Spleen (tissue), 11 donors: ENCODE measurements around the gene KCNJ9. TPM values are rescaled to one million over a fixed set of nuclear protein-coding genes. Genes with fewer than 3 reads are reported as not detected.

ENCODE experiments used
- DNase-seq: peaks from one replicate; pipeline ENCODE4 v3.0.0-alpha.2; 2020
- H3K27ac ChIP-seq, 8 donors: fragments of 200-600 bp; sonication (generic) in 7 of 8; 1 replicate in 4 of 8; 2 replicates in 4 of 8; pipeline versions ENCODE4 v1.5.0 to v1.8.0; 2016 to 2021; ENCODE audit warnings: inconsistent platforms in 4 of 8, mild to moderate bottlenecking in 4 of 8, moderate library complexity in 1 of 8
- H3K27me3 ChIP-seq, 7 donors: fragments of 200-600 bp; sonication (generic) in 6 of 7; replicated peaks in 1 of 7; 1 replicate in 4 of 7; 2 replicates in 3 of 7; pipeline versions ENCODE4 v1.5.0 to v1.8.0; 2016 to 2021; ENCODE audit warnings: inconsistent platforms in 3 of 7, mild to moderate bottlenecking in 1 of 7
- H3K36me3 ChIP-seq, 6 donors: fragments of 200-600 bp; sonication (generic) in 5 of 6; 1 replicate in 4 of 6; 2 replicates in 2 of 6; pipeline versions ENCODE4 v1.5.0 to v1.8.0; 2016 to 2021; ENCODE audit warnings: inconsistent platforms in 2 of 6
- H3K4me1 ChIP-seq, 6 donors: fragments of 200-600 bp; sonication (generic) in 5 of 6; 1 replicate in 3 of 6; 2 replicates in 3 of 6; pipeline versions ENCODE4 v1.5.0 to v1.8.0; 2016 to 2021; ENCODE audit warnings: inconsistent platforms in 3 of 6
- H3K4me3 ChIP-seq, 8 donors: fragments of 200-600 bp; sonication (generic) in 7 of 8; 1 replicate in 4 of 8; 2 replicates in 4 of 8; pipeline versions ENCODE4 v1.5.0 to v1.8.0; 2016 to 2021; ENCODE audit warnings: inconsistent platforms in 4 of 8, mild to moderate bottlenecking in 4 of 8, moderate library complexity in 2 of 8
- H3K9me3 ChIP-seq, 8 donors: fragments of 200-600 bp; sonication (generic) in 7 of 8; 1 replicate in 4 of 8; 2 replicates in 4 of 8; pipeline versions ENCODE4 v1.5.0 to v1.8.0; 2016 to 2021; ENCODE audit warnings: inconsistent platforms in 4 of 8
- POLR2A ChIP-seq, 3 donors: fragments of 450-650 bp; IDR thresholded peaks; one replicate each; pipeline ENCODE4 v1.5.1; 2017; ENCODE audit warnings: antibody characterized with exemption in 3 of 3, mild to moderate bottlenecking in 1 of 3
- POLR2AphosphoS5 ChIP-seq, 3 donors: sonication (generic); formaldehyde crosslinking; IDR thresholded peaks; one replicate each; pipeline ENCODE4 v1.5.1; 2017; ENCODE audit warnings: antibody characterized with exemption in 3 of 3
- WGBS, 5 donors: extraction: QIAGEN DNeasy Blood & Tissue Kit in 3 of 5; methylation state at CpG; one replicate each; pipeline versions ENCODE4 v1.1.5 to v1.1.7; 2013 to 2018; 5-methylcytosine and 5-hydroxymethylcytosine counted together
- intact Hi-C: fragments of 100-400 bp; cut with DNase I; formaldehyde crosslinking; loops from one replicate; pipeline ENCODE4 v1.15.0; 2023; ENCODE audit warnings: low total_unique reads
- polyA plus RNA-seq, 3 donors: library from polyadenylated mRNA; stranded (reverse); fragments of 200-250 nt; gene quantifications; one replicate each; pipeline ENCODE4 v1.2.1, GENCODE V29; 2013
- total RNA-seq, 7 donors: library from RNA; depleted of rRNA in 3 of 7; stranded (reverse); fragments of >200 nt in 3 of 7; fragmentation: NEBNext Ultra II Directional in 4 of 7; extraction: Animal tissue kit (Norgen Biotek cat#: 25700) in 4 of 7; gene quantifications; one replicate each; pipeline versions ENCODE4 v1.1.0 to v1.2.1, GENCODE V29; 2016 to 2021
- TF ChIP-seq, protein P1 (sequence below), 11 experiments: fragments of 200-600 bp in 7 of 11; fragments of 450-650 bp in 4 of 11; sonication (generic) in 4 of 11; IDR thresholded peaks in 8 of 11; conservative IDR thresholded peaks in 3 of 11; 1 replicate in 7 of 11; 2 replicates in 4 of 11; pipeline versions ENCODE4 v1.4.0 to v1.8.0; 2016 to 2021; ENCODE audit warnings: antibody characterized with exemption in 11 of 11, inconsistent platforms in 4 of 11, mild to moderate bottlenecking in 1 of 11
- donor health status: healthy with polysubstance abuse.
- donor health status: DM: no; HTN: no; CAD: no; lungs with moderate emphysema.
- donor health status: DM: no; HTN: no; CAD: no.
- donor health status: Bipolar disorder and iron deficiency.
- donor health status: healthy.
- donor health status: DM: no; HTN: no; CAD: no.
- donor health status: DM: yes; HTN: yes; CAD: no.

The KCNJ9 gene
- total and polyA plus RNA-seq, 10 donors: not detected

DNA sequence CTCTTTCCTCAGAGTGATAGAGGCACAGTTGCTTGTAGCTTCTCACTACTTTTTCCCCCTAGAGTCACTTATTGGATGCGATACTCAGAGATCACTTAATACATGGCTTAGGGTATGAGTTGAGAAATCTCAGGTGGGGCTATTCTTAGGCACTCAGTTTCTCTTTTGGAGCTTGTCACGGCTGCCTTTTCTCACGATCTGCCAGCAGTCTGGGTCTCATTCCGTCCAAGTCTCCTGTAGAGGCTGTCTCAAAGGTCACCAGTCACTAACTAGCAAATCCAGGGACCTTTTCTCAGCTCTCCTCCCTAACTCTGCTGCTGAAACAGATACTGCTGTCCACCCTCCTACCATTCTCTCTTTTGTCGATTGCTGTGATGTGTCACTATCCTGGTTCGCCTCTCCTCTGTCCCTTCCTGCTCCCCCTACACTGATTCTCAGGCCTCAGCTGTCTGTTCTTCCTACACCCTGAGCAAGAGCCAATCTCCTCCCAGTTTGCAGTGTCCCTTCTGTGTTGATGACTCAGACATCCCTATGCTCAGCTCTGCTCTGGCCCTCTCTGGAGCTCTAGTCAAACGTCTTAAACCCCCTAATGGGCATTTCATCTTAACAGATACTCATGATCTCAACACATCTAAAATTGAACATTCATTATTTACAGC is 46.7 kb downstream of the KCNJ9 start:
- no peak overlapping the region for H3K4me3 ChIP-seq
- peak; percentile 7 for DNase-seq
- no peaks in the 10 kb centered on the region for H3K36me3 ChIP-seq
- H3K27ac ChIP-seq: no peak overlapping the region
- H3K27me3 ChIP-seq: no peaks in the 10 kb centered on the region
- H3K9me3 ChIP-seq: no peaks in the 10 kb centered on the region
- no peaks in the 10 kb centered on the region for H3K4me1 ChIP-seq
- intact Hi-C loops: no loop called here
- no peak for TF ChIP-seq POLR2AphosphoS5 (IDR thresholded peaks at IDR 0.05)
- no peak for TF ChIP-seq POLR2A (IDR thresholded peaks at IDR 0.05)
- TF ChIP-seq, protein P1, sequence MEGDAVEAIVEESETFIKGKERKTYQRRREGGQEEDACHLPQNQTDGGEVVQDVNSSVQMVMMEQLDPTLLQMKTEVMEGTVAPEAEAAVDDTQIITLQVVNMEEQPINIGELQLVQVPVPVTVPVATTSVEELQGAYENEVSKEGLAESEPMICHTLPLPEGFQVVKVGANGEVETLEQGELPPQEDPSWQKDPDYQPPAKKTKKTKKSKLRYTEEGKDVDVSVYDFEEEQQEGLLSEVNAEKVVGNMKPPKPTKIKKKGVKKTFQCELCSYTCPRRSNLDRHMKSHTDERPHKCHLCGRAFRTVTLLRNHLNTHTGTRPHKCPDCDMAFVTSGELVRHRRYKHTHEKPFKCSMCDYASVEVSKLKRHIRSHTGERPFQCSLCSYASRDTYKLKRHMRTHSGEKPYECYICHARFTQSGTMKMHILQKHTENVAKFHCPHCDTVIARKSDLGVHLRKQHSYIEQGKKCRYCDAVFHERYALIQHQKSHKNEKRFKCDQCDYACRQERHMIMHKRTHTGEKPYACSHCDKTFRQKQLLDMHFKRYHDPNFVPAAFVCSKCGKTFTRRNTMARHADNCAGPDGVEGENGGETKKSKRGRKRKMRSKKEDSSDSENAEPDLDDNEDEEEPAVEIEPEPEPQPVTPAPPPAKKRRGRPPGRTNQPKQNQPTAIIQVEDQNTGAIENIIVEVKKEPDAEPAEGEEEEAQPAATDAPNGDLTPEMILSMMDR (IDR thresholded peaks at IDR 0.05 in 8 of 11, conservative IDR thresholded peaks at IDR 0.05 in 3 of 11): no peak
- WGBS, 5 donors: 72 to 87% (median 76%) methylated on average over 7 of the region's 7 CpGs

DNA sequence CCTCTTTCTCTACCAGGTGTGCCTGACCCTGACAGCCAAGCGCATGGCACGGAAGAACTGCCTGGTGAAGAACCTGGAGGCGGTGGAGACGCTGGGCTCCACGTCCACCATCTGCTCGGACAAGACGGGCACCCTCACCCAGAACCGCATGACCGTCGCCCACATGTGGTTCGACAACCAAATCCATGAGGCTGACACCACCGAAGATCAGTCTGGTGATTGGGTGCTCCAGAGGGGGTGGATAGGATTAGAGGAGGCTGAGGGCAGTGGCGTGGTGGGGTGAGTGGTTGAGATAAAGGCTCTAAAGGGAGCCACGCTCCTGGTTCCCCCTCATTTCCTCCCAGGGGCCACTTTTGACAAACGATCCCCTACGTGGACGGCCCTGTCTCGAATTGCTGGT is 47.3 kb downstream of the KCNJ9 start:
- TF ChIP-seq, protein P1 (IDR thresholded peaks at IDR 0.05 in 8 of 11, conservative IDR thresholded peaks at IDR 0.05 in 3 of 11): no peak
- TF ChIP-seq POLR2A (IDR thresholded peaks at IDR 0.05) (no peak), POLR2AphosphoS5 (IDR thresholded peaks at IDR 0.05) (no peak)
- H3K4me1 ChIP-seq: no peaks in the 10 kb centered on the region
- no peaks in the 10 kb centered on the region for H3K9me3 ChIP-seq
- no peak overlapping the region for H3K27ac ChIP-seq
- DNase-seq: peak; percentile 33
- intact Hi-C loops: no loop called here
- no peaks in the 10 kb centered on the region for H3K36me3 ChIP-seq
- H3K27me3 ChIP-seq: no peaks in the 10 kb centered on the region
- H3K4me3 ChIP-seq: no peak overlapping the region
- WGBS, 5 donors: 80 to 92% (median 86%) methylated on average over 18 of the region's 18 CpGs

GRCh38 chr1:160129046-160129445 is 47.7 kb downstream of the KCNJ9 start:
- Histone ChIP-seq H3K27ac (no peak overlapping the region), H3K4me3 (no peak overlapping the region), H3K4me1 (no peaks in the 10 kb centered on the region), H3K27me3 (no peaks in the 10 kb centered on the region), H3K36me3 (no peaks in the 10 kb centered on the region), H3K9me3 (no peaks in the 10 kb centered on the region)
- WGBS, 5 donors: 89 to 96% (median 96%) methylated on average over 5 of the region's 5 CpGs
- TF ChIP-seq POLR2AphosphoS5 (IDR thresholded peaks at IDR 0.05): no peak
- TF ChIP-seq, protein P1 (IDR thresholded peaks at IDR 0.05 in 8 of 11, conservative IDR thresholded peaks at IDR 0.05 in 3 of 11): no peak
- no peak for TF ChIP-seq POLR2A (IDR thresholded peaks at IDR 0.05)
- peak; percentile 31 for DNase-seq
- intact Hi-C loops: no loop called here

- peak; percentile 11 for DNase-seq
- no peaks in the 10 kb centered on the region for H3K36me3 ChIP-seq
- no peak overlapping the region for H3K27ac ChIP-seq
- TF ChIP-seq POLR2A (IDR thresholded peaks at IDR 0.05) (no peak), POLR2AphosphoS5 (IDR thresholded peaks at IDR 0.05) (no peak)
- TF ChIP-seq, protein P1 (IDR thresholded peaks at IDR 0.05 in 8 of 11, conservative IDR thresholded peaks at IDR 0.05 in 3 of 11): no peak
- WGBS, 5 donors: 86 to 92% (median 89%) methylated on average over 3 of the region's 3 CpGs
- no peaks in the 10 kb centered on the region for H3K9me3 ChIP-seq
- intact Hi-C loops: no loop called here
- H3K4me1 ChIP-seq: no peaks in the 10 kb centered on the region
- H3K4me3 ChIP-seq: no peak overlapping the region
- H3K27me3 ChIP-seq: no peaks in the 10 kb centered on the region
These were observed 48.2 kb downstream of the KCNJ9 start for GRCh38 chr1:160129558-160129957.
